ENCODE measurements around the gene UBAC2.

DNA sequence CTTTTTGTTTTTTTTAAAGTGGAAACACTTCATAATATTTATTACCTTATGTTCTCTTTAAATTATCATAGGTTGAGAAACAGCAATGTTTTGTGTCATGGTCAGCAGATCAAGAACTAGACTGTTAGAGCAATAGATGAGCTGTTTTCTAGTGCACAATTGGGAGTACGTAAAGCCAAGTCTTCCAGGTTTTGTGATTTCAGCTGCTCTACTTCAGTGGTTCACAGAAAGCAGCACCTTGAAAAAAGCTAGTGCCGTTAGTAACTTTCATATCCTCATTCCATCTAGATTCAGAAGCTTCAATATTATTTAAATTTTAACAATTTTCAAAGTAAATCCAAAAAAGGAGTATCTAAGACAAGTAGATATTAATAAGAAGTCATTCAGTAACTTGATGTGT is 55.6 kb downstream of the UBAC2 start:
- TF ChIP-seq ISL1 (CRISPR knock-in tag; IDR thresholded peaks at IDR 0.05) (no peak), ARNTL (CRISPR knock-in tag; IDR thresholded peaks at IDR 0.05; ENCODE audit: borderline replicate concordance, low read depth) (no peak), ZFP3 (CRISPR knock-in tag; IDR thresholded peaks at IDR 0.05) (no peak), TOX (CRISPR knock-in tag; IDR thresholded peaks at IDR 0.05; ENCODE audit: borderline replicate concordance) (no peak), ZFP30 (CRISPR knock-in tag; IDR thresholded peaks at IDR 0.05) (no peak), BACH2 (CRISPR knock-in tag; IDR thresholded peaks at IDR 0.05; ENCODE audit: borderline replicate concordance) (no peak)
- TF ChIP-seq, protein P1, sequence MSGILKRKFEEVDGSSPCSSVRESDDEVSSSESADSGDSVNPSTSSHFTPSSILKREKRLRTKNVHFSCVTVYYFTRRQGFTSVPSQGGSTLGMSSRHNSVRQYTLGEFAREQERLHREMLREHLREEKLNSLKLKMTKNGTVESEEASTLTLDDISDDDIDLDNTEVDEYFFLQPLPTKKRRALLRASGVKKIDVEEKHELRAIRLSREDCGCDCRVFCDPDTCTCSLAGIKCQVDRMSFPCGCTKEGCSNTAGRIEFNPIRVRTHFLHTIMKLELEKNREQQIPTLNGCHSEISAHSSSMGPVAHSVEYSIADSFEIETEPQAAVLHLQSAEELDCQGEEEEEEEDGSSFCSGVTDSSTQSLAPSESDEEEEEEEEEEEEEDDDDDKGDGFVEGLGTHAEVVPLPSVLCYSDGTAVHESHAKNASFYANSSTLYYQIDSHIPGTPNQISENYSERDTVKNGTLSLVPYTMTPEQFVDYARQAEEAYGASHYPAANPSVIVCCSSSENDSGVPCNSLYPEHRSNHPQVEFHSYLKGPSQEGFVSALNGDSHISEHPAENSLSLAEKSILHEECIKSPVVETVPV (CRISPR knock-in tag; IDR thresholded peaks at IDR 0.05): no peak
